Uterus (tissue), 4 donors: Measurements from ENCODE around the gene SVEP1. TPM values are rescaled to one million over a fixed set of nuclear protein-coding genes. Genes with fewer than 3 reads are reported as not detected.
A peak's percentile ranks its signal among the peaks of the same experiment; 100 is the strongest.

Experiments
- DNase-seq, 2 donors: peaks; one replicate each; pipeline ENCODE4 v3.0.0-alpha.2; 2019 to 2020
- H3K27ac ChIP-seq, 2 donors: fragments of 200-600 bp; sonication (generic); 1 replicate in 1 of 2; 2 replicates in 1 of 2; pipeline ENCODE4 v1.5.1; 2016 to 2018
- H3K27me3 ChIP-seq, 2 donors: fragments of 200-600 bp; sonication (generic); one replicate each; pipeline ENCODE4 v1.5.1; 2018 to 2019; ENCODE audit warnings: control low read depth in 1 of 2
- H3K36me3 ChIP-seq, 2 donors: fragments of 200-600 bp; sonication (generic); one replicate each; pipeline ENCODE4 v1.5.1; 2019; ENCODE audit warnings: control low read depth in 1 of 2
- H3K4me1 ChIP-seq, 2 donors: fragments of 200-600 bp; sonication (generic); one replicate each; pipeline ENCODE4 v1.5.1; 2018 to 2019; ENCODE audit warnings: control low read depth in 1 of 2
- H3K4me3 ChIP-seq, 2 donors: fragments of 200-600 bp; sonication (generic); 1 replicate in 1 of 2; 2 replicates in 1 of 2; pipeline ENCODE4 v1.5.1; 2018 to 2019; ENCODE audit warnings: mild to moderate bottlenecking in 1 of 2
- H3K9me3 ChIP-seq, 2 donors: fragments of 200-600 bp; sonication (generic); one replicate each; pipeline ENCODE4 v1.5.1; 2019; ENCODE audit warnings: control low read depth in 1 of 2
- POLR2A ChIP-seq, 2 donors: fragments of 450-650 bp; IDR thresholded peaks; one replicate each; pipeline ENCODE4 v1.6.1; 2016; ENCODE audit warnings: antibody characterized with exemption in 2 of 2, mild to moderate bottlenecking in 1 of 2, moderate library complexity in 1 of 2
- intact Hi-C: fragments of 100-400 bp; cut with DNase I; formaldehyde crosslinking; loops from one replicate; pipeline ENCODE4 v1.15.1; 2023; ENCODE audit warnings: low total_unique reads
- total RNA-seq, 4 donors: library from RNA; depleted of rRNA in 3 of 4; stranded (reverse); fragments of >200 nt in 3 of 4; gene quantifications; one replicate each; pipeline versions ENCODE4 v1.1.0 to v1.2.4, GENCODE V29; 2014 to 2023
- TF ChIP-seq, protein P1 (sequence below), 4 experiments: fragments of 200-600 bp in 2 of 4; fragments of 450-650 bp in 2 of 4; sonication (generic) in 2 of 4; IDR thresholded peaks; one replicate each; pipeline ENCODE4 v1.5.1; 2016 to 2019; ENCODE audit warnings: antibody characterized with exemption in 4 of 4, mild to moderate bottlenecking in 2 of 4, moderate library complexity in 1 of 4
- donor health status: DM: yes; HTN: yes; CAD: no.

The SVEP1 gene
- total RNA-seq, 4 donors from 2014 or later = 47.9 to 63.5 (median 58.0) TPM

DNA sequence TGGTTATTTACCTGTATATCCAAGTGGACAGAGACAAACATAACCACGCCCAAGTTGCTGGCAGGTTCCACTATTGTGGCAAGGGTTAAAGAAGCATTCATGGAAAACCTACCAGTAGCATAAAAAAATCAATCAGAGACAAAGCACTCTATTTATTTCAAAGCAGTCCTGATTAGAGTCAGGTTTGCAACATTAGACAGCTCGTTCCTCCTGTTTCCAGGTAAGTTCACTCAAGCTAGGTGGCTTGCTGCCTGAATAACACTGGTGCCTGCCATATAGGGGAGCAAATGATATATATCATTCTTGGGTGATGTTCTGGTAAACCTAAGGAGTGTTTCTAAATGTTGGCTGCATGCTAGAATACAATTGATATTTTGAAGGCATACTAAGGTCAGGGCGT, 122.3 kb downstream of the SVEP1 start:
- intact Hi-C loops = no loop called here
- H3K27me3 ChIP-seq = no peaks in the 10 kb centered on the region
- no peaks in the 10 kb centered on the region for H3K9me3 ChIP-seq
- no peak overlapping the region for H3K27ac ChIP-seq
- DNase-seq = no peak
- H3K36me3 ChIP-seq = no peaks in the 10 kb centered on the region
- TF ChIP-seq, protein P1, sequence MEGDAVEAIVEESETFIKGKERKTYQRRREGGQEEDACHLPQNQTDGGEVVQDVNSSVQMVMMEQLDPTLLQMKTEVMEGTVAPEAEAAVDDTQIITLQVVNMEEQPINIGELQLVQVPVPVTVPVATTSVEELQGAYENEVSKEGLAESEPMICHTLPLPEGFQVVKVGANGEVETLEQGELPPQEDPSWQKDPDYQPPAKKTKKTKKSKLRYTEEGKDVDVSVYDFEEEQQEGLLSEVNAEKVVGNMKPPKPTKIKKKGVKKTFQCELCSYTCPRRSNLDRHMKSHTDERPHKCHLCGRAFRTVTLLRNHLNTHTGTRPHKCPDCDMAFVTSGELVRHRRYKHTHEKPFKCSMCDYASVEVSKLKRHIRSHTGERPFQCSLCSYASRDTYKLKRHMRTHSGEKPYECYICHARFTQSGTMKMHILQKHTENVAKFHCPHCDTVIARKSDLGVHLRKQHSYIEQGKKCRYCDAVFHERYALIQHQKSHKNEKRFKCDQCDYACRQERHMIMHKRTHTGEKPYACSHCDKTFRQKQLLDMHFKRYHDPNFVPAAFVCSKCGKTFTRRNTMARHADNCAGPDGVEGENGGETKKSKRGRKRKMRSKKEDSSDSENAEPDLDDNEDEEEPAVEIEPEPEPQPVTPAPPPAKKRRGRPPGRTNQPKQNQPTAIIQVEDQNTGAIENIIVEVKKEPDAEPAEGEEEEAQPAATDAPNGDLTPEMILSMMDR (IDR thresholded peaks at IDR 0.05) = no peak
- no peak for TF ChIP-seq POLR2A (IDR thresholded peaks at IDR 0.05)
- no peaks in the 10 kb centered on the region for H3K4me1 ChIP-seq
- H3K4me3 ChIP-seq = no peak overlapping the region

- Histone ChIP-seq H3K27ac (no peak overlapping the region), H3K4me1 (no peaks in the 10 kb centered on the region), H3K9me3 (no peaks in the 10 kb centered on the region), H3K27me3 (no peaks in the 10 kb centered on the region), H3K36me3 (no peaks in the 10 kb centered on the region), H3K4me3 (no peak overlapping the region)
- no peak for DNase-seq
- intact Hi-C loops = no loop called here
- TF ChIP-seq, protein P1 (IDR thresholded peaks at IDR 0.05) = no peak
- no peak for TF ChIP-seq POLR2A (IDR thresholded peaks at IDR 0.05)
Observed at GRCh38 chr9:110456681-110457080, 122.9 kb downstream of the SVEP1 start.

GRCh38 chr9:110455860-110456259, 123.7 kb downstream of the SVEP1 start:
- Histone ChIP-seq H3K27me3 (no peaks in the 10 kb centered on the region), H3K36me3 (no peaks in the 10 kb centered on the region), H3K27ac (no peak overlapping the region), H3K4me1 (no peaks in the 10 kb centered on the region), H3K4me3 (no peak overlapping the region), H3K9me3 (no peaks in the 10 kb centered on the region)
- TF ChIP-seq, protein P1 (IDR thresholded peaks at IDR 0.05) = no peak
- no peak for TF ChIP-seq POLR2A (IDR thresholded peaks at IDR 0.05)
- no peak for DNase-seq
- intact Hi-C loops = no loop called here

- Histone ChIP-seq H3K9me3 (no peaks in the 10 kb centered on the region), H3K4me3 (no peak overlapping the region), H3K4me1 (no peaks in the 10 kb centered on the region), H3K36me3 (no peaks in the 10 kb centered on the region), H3K27me3 (no peaks in the 10 kb centered on the region), H3K27ac (no peak overlapping the region)
- TF ChIP-seq POLR2A (IDR thresholded peaks at IDR 0.05) = no peak
- TF ChIP-seq, protein P1 (IDR thresholded peaks at IDR 0.05) = peak; percentile 6 to 21 (median 12)
- intact Hi-C loops = no loop called here
- DNase-seq = no peak
Observed at GRCh38 chr9:110452227-110452801, 127.2 kb downstream of the SVEP1 start.

- Histone ChIP-seq H3K4me1 (no peaks in the 10 kb centered on the region), H3K36me3 (no peaks in the 10 kb centered on the region), H3K4me3 (no peak overlapping the region), H3K9me3 (no peaks in the 10 kb centered on the region), H3K27ac (no peak overlapping the region), H3K27me3 (no peaks in the 10 kb centered on the region)
- no peak for DNase-seq
- TF ChIP-seq, protein P1 (IDR thresholded peaks at IDR 0.05) = no peak
- no peak for TF ChIP-seq POLR2A (IDR thresholded peaks at IDR 0.05)
- intact Hi-C loops = no loop called here
Observed at GRCh38 chr9:110451726-110452125, 127.8 kb downstream of the SVEP1 start.
